ENCODE measurements around the gene TNK2.

TNK2 gene

DNA sequence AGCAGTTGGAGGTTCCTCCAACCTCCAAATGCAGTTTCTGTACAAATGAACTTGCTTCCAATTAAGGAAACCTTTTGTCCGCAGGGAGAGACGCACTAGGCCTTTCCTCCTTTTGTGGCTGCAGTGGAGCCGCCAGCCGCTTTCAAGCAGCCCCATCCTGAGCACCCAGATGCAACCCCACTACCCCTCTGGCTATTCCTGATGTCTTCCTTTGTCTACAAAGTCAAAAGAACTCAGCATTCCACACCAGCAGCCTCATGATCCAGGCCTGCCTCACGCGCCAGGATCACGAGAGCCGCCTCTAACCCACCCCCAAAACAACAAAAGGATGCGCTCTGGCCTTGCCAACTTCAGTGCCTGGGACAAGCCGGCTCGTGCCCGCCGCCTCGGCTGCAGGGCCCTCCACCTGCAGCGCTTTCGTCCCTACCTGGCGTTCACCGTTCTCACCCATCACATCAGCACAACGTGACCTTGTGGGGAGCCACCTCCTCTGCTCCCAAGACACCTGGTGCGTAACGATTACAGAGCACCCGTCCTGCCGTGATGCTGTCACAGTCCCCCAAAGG is 48.4 kb downstream of the TNK2 start:
- H3K27me3 ChIP-seq (ENCODE audit: control insufficient read depth, insufficient read depth, low read length, poor library complexity, severe bottlenecking): no peaks in the 10 kb centered on the region
- 75 to 76% methylated on average over 23 of the region's 23 CpGs for WGBS, 2 experiments
- no peaks in the 10 kb centered on the region for H3K9me3 ChIP-seq (ENCODE audit: control insufficient read depth, low read length)
- H3K27ac ChIP-seq (ENCODE audit: insufficient read depth, low read depth, low read length, poor library complexity, severe bottlenecking): no peak overlapping the region
- no peaks in the 10 kb centered on the region for H3K36me3 ChIP-seq (ENCODE audit: control insufficient read depth, insufficient read depth, low read length)
- peaks cover 9% of the 10 kb centered on the region for H3K4me1 ChIP-seq (ENCODE audit: control insufficient read depth, insufficient read depth, low read length)
- H3K4me3 ChIP-seq (ENCODE audit: insufficient read depth, low read depth, low read length): no peak overlapping the region

DNA sequence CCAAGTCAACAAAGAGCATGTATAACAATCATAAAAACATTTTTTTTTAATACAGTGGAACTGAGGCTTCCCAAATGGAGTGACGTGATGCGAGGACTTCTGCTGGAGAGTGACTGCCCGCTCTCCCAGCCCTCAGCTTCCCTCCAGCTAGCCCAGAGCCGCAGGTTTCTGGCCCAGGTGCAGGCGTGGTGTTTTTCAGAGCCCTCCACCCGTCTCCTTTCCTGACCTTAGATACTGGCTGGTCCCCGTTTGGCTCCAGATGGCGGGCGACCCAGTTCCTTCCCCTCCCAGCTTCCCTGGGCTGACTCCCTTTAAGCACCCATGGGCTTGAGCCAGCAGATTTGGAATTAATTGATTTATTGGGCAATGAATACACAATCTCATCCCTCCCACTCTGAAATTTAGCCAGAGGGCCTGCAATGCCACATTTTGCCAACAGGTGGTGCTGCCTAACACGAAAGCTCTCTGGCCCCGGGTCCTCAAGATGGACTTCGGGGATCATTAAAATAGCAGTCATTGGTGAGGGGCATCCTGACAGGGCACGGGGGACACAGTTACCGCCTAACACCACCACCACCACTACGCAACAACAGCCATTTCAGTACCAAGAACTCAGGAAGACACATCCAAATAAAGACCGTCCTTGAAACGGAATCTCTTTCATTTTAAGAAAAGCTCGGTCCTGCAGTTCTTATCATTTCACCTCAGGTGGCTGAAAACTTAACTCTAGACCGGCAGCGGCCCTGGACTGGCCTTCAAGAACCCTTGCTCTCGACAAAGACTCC is 49.1 kb downstream of the TNK2 start:
- Histone ChIP-seq H3K4me1 (ENCODE audit: control insufficient read depth, insufficient read depth, low read length) (peaks cover 9% of the 10 kb centered on the region), H3K36me3 (ENCODE audit: control insufficient read depth, insufficient read depth, low read length) (no peaks in the 10 kb centered on the region), H3K9me3 (ENCODE audit: control insufficient read depth, low read length) (no peaks in the 10 kb centered on the region), H3K27me3 (ENCODE audit: control insufficient read depth, insufficient read depth, low read length, poor library complexity, severe bottlenecking) (no peaks in the 10 kb centered on the region), H3K4me3 (ENCODE audit: insufficient read depth, low read depth, low read length) (no peak overlapping the region), H3K27ac (ENCODE audit: insufficient read depth, low read depth, low read length, poor library complexity, severe bottlenecking) (no peak overlapping the region)
- 41 to 45% methylated on average over 21 of the region's 21 CpGs for WGBS, 2 experiments

- WGBS, 2 experiments: 92 to 94% methylated on average over 14 to 15 of the region's 15 CpGs
- H3K4me3 ChIP-seq (ENCODE audit: insufficient read depth, low read depth, low read length): no peak overlapping the region
- H3K36me3 ChIP-seq (ENCODE audit: control insufficient read depth, insufficient read depth, low read length): no peaks in the 10 kb centered on the region
- H3K9me3 ChIP-seq (ENCODE audit: control insufficient read depth, low read length): no peaks in the 10 kb centered on the region
- H3K27ac ChIP-seq (ENCODE audit: insufficient read depth, low read depth, low read length, poor library complexity, severe bottlenecking): no peak overlapping the region
- H3K4me1 ChIP-seq (ENCODE audit: control insufficient read depth, insufficient read depth, low read length): peaks cover 9% of the 10 kb centered on the region
- H3K27me3 ChIP-seq (ENCODE audit: control insufficient read depth, insufficient read depth, low read length, poor library complexity, severe bottlenecking): no peaks in the 10 kb centered on the region
Observed at GRCh38 chr3:195856410-195857084, 51.8 kb downstream of the TNK2 start.

DNA sequence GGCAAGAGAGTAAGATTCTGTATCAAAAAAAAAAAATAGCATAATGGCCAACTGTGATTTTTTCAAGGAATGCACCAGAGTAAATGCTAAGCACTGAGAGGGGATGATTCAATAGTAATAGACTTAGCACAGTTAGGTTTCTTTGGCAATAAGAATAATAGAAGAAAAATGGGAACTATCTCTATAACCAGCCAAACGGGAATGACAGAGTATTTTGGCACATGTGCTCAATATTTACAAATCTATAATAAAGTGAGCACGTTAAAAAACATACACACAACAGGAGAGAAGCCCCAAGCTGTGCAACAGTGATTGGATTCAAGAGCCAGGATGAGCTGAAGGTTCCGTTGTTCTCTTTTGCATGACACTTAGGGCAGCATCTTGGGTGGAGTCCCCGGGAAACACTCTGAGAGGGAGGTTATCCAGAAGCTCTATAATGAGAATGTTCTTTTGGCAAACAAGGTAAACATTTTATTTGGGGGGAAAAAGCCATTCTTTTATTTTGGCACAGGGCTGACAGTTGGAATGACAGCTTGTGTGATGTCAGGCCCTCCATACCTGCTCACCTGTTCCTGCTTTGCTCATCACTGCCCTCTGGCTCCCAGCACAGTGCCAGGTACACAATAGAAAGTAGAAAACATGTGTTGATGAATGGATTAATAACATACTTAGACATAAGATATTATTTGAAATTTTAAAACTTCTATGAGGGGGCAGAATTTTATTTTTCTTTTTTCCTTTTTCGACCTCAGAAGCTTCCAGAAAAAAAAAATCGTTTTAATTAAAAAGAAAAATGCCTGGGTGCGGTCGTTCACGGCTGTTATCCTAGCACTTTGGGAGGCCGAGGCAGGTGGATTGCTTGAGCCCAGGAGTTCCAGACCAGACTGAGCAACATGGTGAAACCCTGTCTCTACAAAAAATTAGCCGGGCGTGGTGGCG is 52.6 kb downstream of the TNK2 start:
- Histone ChIP-seq H3K27ac (ENCODE audit: insufficient read depth, low read depth, low read length, poor library complexity, severe bottlenecking) (no peak overlapping the region), H3K36me3 (ENCODE audit: control insufficient read depth, insufficient read depth, low read length) (no peaks in the 10 kb centered on the region), H3K27me3 (ENCODE audit: control insufficient read depth, insufficient read depth, low read length, poor library complexity, severe bottlenecking) (no peaks in the 10 kb centered on the region), H3K4me3 (ENCODE audit: insufficient read depth, low read depth, low read length) (no peak overlapping the region), H3K9me3 (ENCODE audit: control insufficient read depth, low read length) (no peaks in the 10 kb centered on the region), H3K4me1 (ENCODE audit: control insufficient read depth, insufficient read depth, low read length) (peaks cover 9% of the 10 kb centered on the region)
- 82 to 84% methylated on average over 12 to 13 of the region's 13 CpGs for WGBS, 2 experiments

GRCh38 chr3:195854628-195855294 is 53.6 kb downstream of the TNK2 start:
- H3K4me1 ChIP-seq (ENCODE audit: control insufficient read depth, insufficient read depth, low read length): peaks cover 4% of the 10 kb centered on the region
- no peaks in the 10 kb centered on the region for H3K9me3 ChIP-seq (ENCODE audit: control insufficient read depth, low read length)
- no peaks in the 10 kb centered on the region for H3K36me3 ChIP-seq (ENCODE audit: control insufficient read depth, insufficient read depth, low read length)
- H3K27me3 ChIP-seq (ENCODE audit: control insufficient read depth, insufficient read depth, low read length, poor library complexity, severe bottlenecking): no peaks in the 10 kb centered on the region
- no peak overlapping the region for H3K4me3 ChIP-seq (ENCODE audit: insufficient read depth, low read depth, low read length)
- H3K27ac ChIP-seq (ENCODE audit: insufficient read depth, low read depth, low read length, poor library complexity, severe bottlenecking): no peak overlapping the region
- 78 to 86% methylated on average over 9 of the region's 9 CpGs for WGBS, 2 experiments

GRCh38 chr3:195853996-195854395 is 54.4 kb downstream of the TNK2 start:
- Histone ChIP-seq H3K4me1 (ENCODE audit: control insufficient read depth, insufficient read depth, low read length) (no peaks in the 10 kb centered on the region), H3K36me3 (ENCODE audit: control insufficient read depth, insufficient read depth, low read length) (no peaks in the 10 kb centered on the region), H3K9me3 (ENCODE audit: control insufficient read depth, low read length) (no peaks in the 10 kb centered on the region), H3K27me3 (ENCODE audit: control insufficient read depth, insufficient read depth, low read length, poor library complexity, severe bottlenecking) (no peaks in the 10 kb centered on the region), H3K27ac (ENCODE audit: insufficient read depth, low read depth, low read length, poor library complexity, severe bottlenecking) (no peak overlapping the region), H3K4me3 (ENCODE audit: insufficient read depth, low read depth, low read length) (no peak overlapping the region)
- 74 to 78% methylated on average over 14 of the region's 14 CpGs for WGBS, 2 experiments

DNA sequence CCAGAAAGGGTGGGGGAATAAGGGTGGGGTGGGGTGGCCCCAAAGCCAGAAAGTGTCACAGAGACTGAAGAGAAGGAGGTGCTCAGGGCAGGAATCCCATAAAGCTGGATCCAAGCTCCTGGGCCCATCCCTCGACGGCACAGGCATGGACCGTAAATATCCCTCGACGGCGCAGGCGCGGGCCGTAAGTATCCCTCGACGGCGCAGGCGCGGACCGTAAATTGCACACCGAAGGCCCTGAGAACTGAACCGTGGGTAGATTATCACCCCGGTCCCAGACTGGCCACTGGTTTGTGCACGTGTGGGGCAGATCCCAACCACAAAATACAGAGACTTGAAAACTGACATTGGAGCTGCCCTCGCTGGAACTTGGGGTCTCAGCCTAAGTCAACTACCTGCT is 55.3 kb downstream of the TNK2 start:
- H3K4me1 ChIP-seq (ENCODE audit: control insufficient read depth, insufficient read depth, low read length): no peaks in the 10 kb centered on the region
- no peak overlapping the region for H3K4me3 ChIP-seq (ENCODE audit: insufficient read depth, low read depth, low read length)
- 93 to 95% methylated on average over 20 of the region's 20 CpGs for WGBS, 2 experiments
- H3K36me3 ChIP-seq (ENCODE audit: control insufficient read depth, insufficient read depth, low read length): no peaks in the 10 kb centered on the region
- no peak overlapping the region for H3K27ac ChIP-seq (ENCODE audit: insufficient read depth, low read depth, low read length, poor library complexity, severe bottlenecking)
- H3K27me3 ChIP-seq (ENCODE audit: control insufficient read depth, insufficient read depth, low read length, poor library complexity, severe bottlenecking): no peaks in the 10 kb centered on the region
- H3K9me3 ChIP-seq (ENCODE audit: control insufficient read depth, low read length): no peaks in the 10 kb centered on the region

GRCh38 chr3:195850857-195851543 is 57.4 kb downstream of the TNK2 start:
- Histone ChIP-seq H3K4me1 (ENCODE audit: control insufficient read depth, insufficient read depth, low read length) (no peaks in the 10 kb centered on the region), H3K36me3 (ENCODE audit: control insufficient read depth, insufficient read depth, low read length) (no peaks in the 10 kb centered on the region), H3K27me3 (ENCODE audit: control insufficient read depth, insufficient read depth, low read length, poor library complexity, severe bottlenecking) (no peaks in the 10 kb centered on the region), H3K9me3 (ENCODE audit: control insufficient read depth, low read length) (no peaks in the 10 kb centered on the region), H3K4me3 (ENCODE audit: insufficient read depth, low read depth, low read length) (no peak overlapping the region), H3K27ac (ENCODE audit: insufficient read depth, low read depth, low read length, poor library complexity, severe bottlenecking) (no peak overlapping the region)
- 53 to 54% methylated on average over 31 of the region's 31 CpGs for WGBS, 2 experiments

DNA sequence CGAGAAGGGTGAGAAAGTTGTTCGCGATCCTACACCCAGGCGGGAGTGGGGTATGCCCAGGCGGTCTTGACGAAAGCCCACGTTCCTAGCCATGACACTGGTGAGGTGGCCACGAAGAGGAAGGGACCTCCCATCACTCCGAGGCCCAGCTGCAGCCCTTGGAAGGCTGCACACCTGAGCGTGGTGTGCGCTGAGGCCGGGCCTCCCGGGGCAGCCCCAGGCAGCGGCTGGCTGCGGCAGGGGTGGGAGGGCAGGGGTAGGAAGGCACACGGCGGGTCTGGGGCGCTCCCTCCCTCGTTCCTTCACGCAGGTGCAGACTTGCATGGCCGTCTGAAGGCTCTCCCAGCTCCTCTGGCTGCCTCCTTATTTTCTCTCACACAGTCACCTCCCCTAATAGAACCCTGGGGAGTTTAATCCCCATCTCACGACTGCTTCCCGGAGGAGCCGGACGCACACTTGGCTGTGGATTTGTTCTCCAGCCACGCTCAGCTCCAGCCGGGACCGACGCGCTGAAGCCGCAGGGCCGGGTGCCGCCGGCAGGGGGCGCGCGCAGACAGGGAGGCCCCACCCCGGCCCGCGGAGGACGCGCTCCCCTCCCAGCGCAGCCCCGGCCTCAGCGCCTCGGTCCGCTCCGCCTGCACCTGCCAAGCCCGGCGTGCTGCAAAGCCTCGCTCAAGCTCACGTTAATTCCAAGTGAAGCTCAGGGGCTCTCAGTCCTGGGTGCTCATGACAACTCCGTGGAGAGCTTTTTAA is 58.9 kb downstream of the TNK2 start:
- no peaks in the 10 kb centered on the region for H3K9me3 ChIP-seq (ENCODE audit: control insufficient read depth, low read length)
- no peaks in the 10 kb centered on the region for H3K27me3 ChIP-seq (ENCODE audit: control insufficient read depth, insufficient read depth, low read length, poor library complexity, severe bottlenecking)
- no peak overlapping the region for H3K4me3 ChIP-seq (ENCODE audit: insufficient read depth, low read depth, low read length)
- H3K36me3 ChIP-seq (ENCODE audit: control insufficient read depth, insufficient read depth, low read length): no peaks in the 10 kb centered on the region
- 93% methylated on average over 53 of the region's 53 CpGs for WGBS, 2 experiments
- no peaks in the 10 kb centered on the region for H3K4me1 ChIP-seq (ENCODE audit: control insufficient read depth, insufficient read depth, low read length)
- no peak overlapping the region for H3K27ac ChIP-seq (ENCODE audit: insufficient read depth, low read depth, low read length, poor library complexity, severe bottlenecking)
